SIG-M5 treated with dmso at 0.1 percent for 504 hours (cell line): Measurements from ENCODE around the gene LIMA1.
"Not testable (repeated sequence)": the region's sequence is repeated elsewhere in the genome, so short reads cannot be mapped to it uniquely, and the experiment has no call there.

Experiments used
- DNase-seq: peaks from one replicate; lab custom pipeline; 2025; ENCODE audit not compliant: unreplicated experiment; lab: John Stamatoyannopoulos, UW

LIMA1 gene

GRCh38 chr12:50248883-50249282, 34.4 kb downstream of the LIMA1 start:
- no peak for DNase-seq

GRCh38 chr12:50248411-50248810, 34.9 kb downstream of the LIMA1 start:
- DNase-seq: no peak

- DNase-seq: not testable (repeated sequence)
Measured at GRCh38 chr12:50247665-50248064, 35.7 kb downstream of the LIMA1 start.

- peak; percentile 61 for DNase-seq
Measured at GRCh38 chr12:50246873-50247612, 36.3 kb downstream of the LIMA1 start.

GRCh38 chr12:50246197-50246865, 37.0 kb downstream of the LIMA1 start:
- DNase-seq: no peak

- no peak for DNase-seq
Measured at GRCh38 chr12:50243507-50243906, 39.8 kb downstream of the LIMA1 start.

- no peak for DNase-seq
Measured at GRCh38 chr12:50242751-50243191, 40.5 kb downstream of the LIMA1 start.

- DNase-seq: peak; percentile 41
Measured at GRCh38 chr12:50241178-50241577, 42.1 kb downstream of the LIMA1 start.

- no peak for DNase-seq
Measured at GRCh38 chr12:50240792-50241114, 42.6 kb downstream of the LIMA1 start.

- DNase-seq: no peak
Measured at GRCh38 chr12:50240096-50240791, 43.1 kb downstream of the LIMA1 start.

- no peak for DNase-seq
Measured at GRCh38 chr12:50239355-50239891, 43.9 kb downstream of the LIMA1 start.

GRCh38 chr12:50234347-50234746, 49.0 kb downstream of the LIMA1 start:
- peak; percentile 11 for DNase-seq

- no peak for DNase-seq
Measured at GRCh38 chr12:50232771-50233209, 50.5 kb downstream of the LIMA1 start.

GRCh38 chr12:50232206-50232605, 51.1 kb downstream of the LIMA1 start:
- DNase-seq: no peak

- DNase-seq: no peak
Measured at GRCh38 chr12:50231346-50231745, 52.0 kb downstream of the LIMA1 start.

- no peak for DNase-seq
Measured at GRCh38 chr12:50230217-50230616, 53.1 kb downstream of the LIMA1 start.

GRCh38 chr12:50224026-50224692, 59.2 kb downstream of the LIMA1 start:
- peak; percentile 49 for DNase-seq

GRCh38 chr12:50222275-50222783, 61.0 kb downstream of the LIMA1 start:
- peak; percentile 85 for DNase-seq

- peak; percentile 69 for DNase-seq
Measured at GRCh38 chr12:50221228-50222008, 61.9 kb downstream of the LIMA1 start.

GRCh38 chr12:50220363-50220995, 62.8 kb downstream of the LIMA1 start:
- peak; percentile 67 for DNase-seq
